Muscle of back (tissue), 13 donors: ENCODE measurements around the gene CIB2. TPM values are rescaled to one million over a fixed set of nuclear protein-coding genes. Genes with fewer than 3 reads are reported as not detected.
"Not testable (repeated sequence)": the region's sequence is repeated elsewhere in the genome, so short reads cannot be mapped to it uniquely, and the experiment has no call there.

Experiments
- DNase-seq, 3 donors: peaks; one replicate each; pipeline versions ENCODE4 v3.0.0 to v3.0.0-alpha.2; 2013
- long read RNA-seq, 9 donors: transcript quantifications; one replicate each; lab custom pipeline, GENCODE V29; 2026
- polyA plus RNA-seq, 10 donors: library from polyadenylated mRNA; unstranded; fragments of 120-200 nt; gene quantifications; one replicate each; pipeline ENCODE4 v1.2.1, GENCODE V29; 2013; ENCODE audit not compliant: insufficient read length in 10 of 10

The CIB2 gene
- 10 to 100 TPM in 8 of 10 donors, 1 to 10 TPM in 2; 9.0 to 23.3 (median 18.6) TPM for polyA plus RNA-seq
- long read RNA-seq, donor 1, partial matches to known transcripts, result 0 of 3 reads
- long read RNA-seq, donor 1, other reads (novel, unspliced or antisense), result 0 of 3 reads
- long read RNA-seq, donor 2, transcript CIB2-201 (6 exons, 1,598 nt), result major isoform, 7 of 8 reads
- long read RNA-seq, donor 2, partial matches to known transcripts, result 0 of 8 reads
- long read RNA-seq, donor 2, other reads (novel, unspliced or antisense), result 0 of 8 reads
- long read RNA-seq, donor 3, result 0 reads
- long read RNA-seq, donor 4, transcript CIB2-201 (6 exons, 1,598 nt), result major isoform, 5 of 6 reads
- long read RNA-seq, donor 4, partial matches to known transcripts, result 0 of 6 reads
- long read RNA-seq, donor 4, other reads (novel, unspliced or antisense), result 0 of 6 reads
- long read RNA-seq, donor 5, transcript CIB2-201 (6 exons, 1,598 nt), result major isoform, 6 of 7 reads
- long read RNA-seq, donor 5, partial matches to known transcripts, result 0 of 7 reads
- long read RNA-seq, donor 5, other reads (novel, unspliced or antisense), result 0 of 7 reads
- long read RNA-seq, donor 6, partial matches to known transcripts, result 0 of 4 reads
- long read RNA-seq, donor 6, other reads (novel, unspliced or antisense), result 0 of 4 reads
- long read RNA-seq, donor 7, partial matches to known transcripts, result 0 of 5 reads
- long read RNA-seq, donor 7, other reads (novel, unspliced or antisense), result 0 of 5 reads
- long read RNA-seq, donor 8, partial matches to known transcripts, result 0 of 6 reads
- long read RNA-seq, donor 8, other reads (novel, unspliced or antisense), result 0 of 6 reads
- long read RNA-seq, donor 9, partial matches to known transcripts, result 0 of 1 reads
- long read RNA-seq, donor 9, other reads (novel, unspliced or antisense), result 0 of 1 reads

DNA sequence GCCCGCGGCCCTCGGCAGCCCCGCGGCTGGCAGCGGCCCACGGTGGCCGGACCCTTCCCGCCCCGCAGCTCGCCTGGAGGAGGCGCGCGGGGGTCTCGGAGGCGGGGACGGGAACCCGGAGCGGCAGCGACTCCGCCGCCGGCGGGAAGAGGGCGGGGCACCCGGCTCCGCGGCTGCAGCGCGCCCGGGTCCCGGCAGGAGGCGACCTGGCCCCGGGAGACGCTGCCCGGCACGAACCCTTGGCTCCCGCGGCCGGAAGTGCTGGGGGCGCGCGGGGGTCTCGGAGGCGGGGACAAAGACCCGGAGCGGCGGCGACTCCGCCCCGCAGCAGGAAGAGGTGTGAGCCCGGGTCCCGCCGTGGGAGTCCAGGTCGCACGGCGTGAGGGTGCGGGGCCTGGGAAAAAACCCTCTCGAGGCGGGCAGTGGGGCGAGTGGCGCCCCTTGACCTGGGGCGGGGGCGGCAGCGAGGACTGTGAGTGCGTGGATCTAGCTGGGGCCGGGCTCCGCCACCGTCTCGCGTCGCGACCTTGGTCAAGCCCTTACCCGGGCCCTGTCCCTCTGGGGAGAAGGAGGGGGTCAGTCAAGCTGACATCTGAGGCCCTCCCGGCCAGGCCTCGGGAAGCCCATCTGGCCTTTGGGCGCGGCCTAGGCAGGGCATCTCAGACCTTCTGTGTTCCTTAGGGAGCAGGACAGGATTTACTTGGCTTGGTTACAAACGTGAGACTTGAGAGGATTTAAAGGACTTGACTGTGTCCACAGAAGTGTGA, at the start of gene CIB2:
Gene CIB2, minus strand, starts transcription at position 151 of the 767 bp plus-strand sequence. CDS start 230 bp downstream, outside the sequence.
- DNase-seq, result peak; percentile 65 to 87 (median 80)

DNA sequence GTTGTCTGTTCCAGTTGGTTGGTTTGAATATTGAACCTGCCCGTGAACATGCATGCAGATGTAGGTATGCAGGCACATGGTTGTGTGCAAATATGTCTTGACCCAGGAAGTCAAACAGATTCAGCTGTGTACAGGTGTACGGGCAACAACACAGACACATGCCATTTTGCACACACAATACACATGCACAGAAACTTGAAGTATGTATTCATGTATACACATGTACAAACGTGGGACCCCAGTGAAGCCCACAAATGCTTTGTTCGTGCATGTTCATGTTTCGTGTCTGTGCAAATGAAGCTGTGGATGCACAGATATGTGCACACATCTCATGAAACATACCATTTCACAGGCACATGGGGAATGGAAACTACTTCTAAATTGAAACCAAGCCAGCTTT, 48.7 kb upstream of the CIB2 start:
- DNase-seq, result no peak

DNA sequence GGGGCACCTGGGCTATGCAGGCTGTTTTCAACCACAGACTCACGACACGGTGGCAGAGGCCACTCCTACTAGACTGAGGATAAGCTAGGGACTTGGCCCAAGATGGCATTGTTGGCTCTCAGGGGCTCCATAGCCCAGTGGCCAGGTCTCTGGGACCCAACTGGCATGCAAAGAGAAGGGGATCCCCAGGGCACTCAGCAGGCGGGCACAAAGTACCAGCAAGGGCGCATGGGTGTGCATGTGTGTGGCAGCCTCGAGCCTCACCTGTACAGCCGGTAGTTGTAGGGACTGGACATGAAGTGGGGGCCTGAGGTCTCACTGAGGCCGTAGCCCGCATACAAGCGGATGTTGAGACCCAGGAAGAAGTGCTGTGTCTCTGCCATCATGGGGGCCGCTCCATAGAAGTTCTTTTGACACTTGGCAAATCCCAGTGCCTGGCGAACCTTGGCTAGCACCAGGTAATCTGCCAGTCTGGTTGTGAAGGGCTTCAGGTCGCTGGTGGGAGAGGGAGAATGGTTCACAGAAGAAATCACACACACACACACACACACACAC, 48.1 kb upstream of the CIB2 start:
- no peak for DNase-seq

GRCh38 chr15:78178064-78178463, 46.8 kb upstream of the CIB2 start:
- DNase-seq, result peak in 2 of 3 donors; percentile 7 to 21

DNA sequence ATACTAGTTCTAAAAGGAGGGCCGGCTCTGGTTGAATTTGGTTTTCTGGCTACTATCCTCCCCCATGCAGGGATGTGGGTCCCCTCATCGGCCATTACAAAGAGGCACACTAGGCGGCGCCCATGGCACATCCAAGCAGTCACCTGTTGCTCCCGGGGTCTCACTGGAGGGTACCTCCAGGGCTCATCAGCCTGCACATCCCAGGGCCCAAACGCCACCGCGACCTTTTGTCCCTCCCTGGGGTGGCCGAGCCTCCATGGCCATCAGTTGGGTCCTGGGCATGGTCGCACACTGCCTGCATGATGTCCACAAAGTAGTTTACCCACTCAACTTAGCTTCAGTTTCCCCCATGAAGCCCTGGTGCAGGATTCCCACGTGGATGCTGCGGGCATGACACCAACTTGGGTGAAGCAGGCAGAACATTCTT, 46.2 kb upstream of the CIB2 start:
- DNase-seq, result peak in 2 of 3 donors; percentile 4 to 48

DNA sequence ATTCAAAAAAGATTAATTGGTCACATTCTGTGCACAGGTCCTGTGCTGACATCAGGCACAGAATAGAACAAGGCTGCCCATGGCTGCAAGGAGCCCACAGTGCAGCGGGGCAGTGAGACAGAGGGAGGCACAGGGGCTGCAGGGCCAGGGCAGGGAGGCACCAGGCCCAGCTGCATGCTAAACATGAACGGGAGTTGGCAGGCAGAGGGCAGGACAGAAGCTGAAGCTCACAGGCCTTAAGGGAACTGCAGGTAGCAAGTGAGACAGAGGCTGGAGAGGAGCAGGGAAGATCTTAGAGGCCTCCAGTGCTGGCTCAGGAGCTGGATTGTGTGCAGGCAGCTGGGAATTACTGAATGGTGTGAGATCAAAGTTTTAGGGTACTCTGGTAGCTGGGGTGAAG, 44.1 kb upstream of the CIB2 start:
- no peak for DNase-seq

DNA sequence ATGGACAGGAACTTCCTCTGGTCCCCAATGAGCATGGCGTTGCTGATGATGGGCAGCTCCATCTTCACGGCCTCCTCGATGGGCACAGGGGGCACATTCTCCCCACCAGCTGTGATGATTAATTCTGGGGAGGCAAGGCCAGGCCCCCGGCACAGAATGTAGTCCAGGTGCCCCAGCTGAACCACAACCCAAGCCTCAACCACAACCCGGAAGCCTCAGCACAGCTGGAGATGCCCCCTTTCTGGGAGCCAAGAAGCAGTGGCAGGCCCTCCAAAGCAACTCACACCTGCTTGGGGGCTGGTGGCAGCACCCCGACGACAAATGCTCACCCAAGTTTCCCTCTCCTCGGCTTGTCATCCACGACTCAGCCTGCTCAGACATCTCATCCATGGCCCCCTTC, 43.2 kb upstream of the CIB2 start:
- no peak for DNase-seq

- no peak for DNase-seq
Observed at GRCh38 chr15:78171864-78172472, 40.7 kb upstream of the CIB2 start.

GRCh38 chr15:78170848-78171773, 39.9 kb upstream of the CIB2 start:
- no peak for DNase-seq

DNA sequence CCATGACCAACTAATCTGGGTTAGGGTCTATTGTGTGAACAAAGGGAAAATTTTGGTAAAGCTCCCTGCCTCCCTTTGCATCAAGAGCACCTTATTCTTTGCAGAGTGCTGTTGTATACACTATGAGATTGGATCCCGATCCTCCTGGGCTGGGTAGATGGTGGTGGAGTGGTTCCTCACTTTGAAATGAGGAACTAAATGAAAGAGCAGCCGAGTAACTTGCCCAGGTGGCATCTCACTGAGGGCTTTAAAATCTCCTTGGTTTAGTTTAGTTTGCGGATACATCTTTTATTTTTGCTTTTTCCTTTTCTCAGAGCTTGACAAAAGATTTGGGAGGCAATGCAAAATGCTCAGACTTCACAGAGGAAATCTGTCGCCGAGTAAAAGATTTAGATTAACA, 37.4 kb upstream of the CIB2 start:
- no peak for DNase-seq

GRCh38 chr15:78167227-78167888, 36.1 kb upstream of the CIB2 start:
- DNase-seq, result no peak

DNA sequence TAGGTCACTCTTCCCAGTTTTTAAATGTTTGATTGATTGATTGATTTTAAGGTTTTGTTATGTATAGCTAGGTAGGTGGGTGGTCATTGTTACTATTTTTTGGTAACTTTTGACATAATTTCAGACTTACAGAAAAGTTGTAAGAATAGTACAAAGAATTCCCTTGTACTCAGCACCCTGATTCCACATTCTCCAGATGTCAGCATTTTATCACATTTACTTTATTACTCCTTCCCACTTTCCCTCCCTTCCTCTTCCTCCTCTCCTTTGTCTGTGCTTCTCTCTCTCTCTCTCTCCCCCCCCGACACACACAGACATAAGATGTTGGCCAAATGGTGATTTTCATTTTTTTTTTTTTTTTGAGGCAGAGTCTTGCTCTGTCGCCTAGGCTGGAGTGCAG, 32.8 kb upstream of the CIB2 start:
- DNase-seq, result no peak

DNA sequence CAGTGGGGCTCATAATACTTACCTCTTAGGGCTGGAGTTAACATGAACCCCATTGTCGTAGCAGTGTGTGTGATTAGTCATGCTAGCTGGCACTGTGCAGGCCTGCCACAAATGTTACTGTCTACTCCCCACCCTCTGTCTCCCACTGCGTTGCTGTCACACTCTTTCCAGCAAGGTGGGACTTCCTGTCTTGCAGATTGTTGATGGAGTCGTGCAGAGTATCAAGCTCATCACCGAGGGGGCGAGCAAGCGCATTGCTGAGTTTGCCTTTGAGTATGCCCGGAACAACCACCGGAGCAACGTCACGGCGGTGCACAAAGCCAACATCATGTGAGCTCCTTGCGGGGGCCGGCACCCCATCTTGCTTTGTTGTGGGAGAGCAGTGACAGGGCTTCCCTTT, 30.8 kb upstream of the CIB2 start:
- DNase-seq, result no peak

- no peak for DNase-seq
Observed at GRCh38 chr15:78159395-78159794, 28.1 kb upstream of the CIB2 start.

- no peak for DNase-seq
Observed at GRCh38 chr15:78157203-78157602, 26.0 kb upstream of the CIB2 start.

DNA sequence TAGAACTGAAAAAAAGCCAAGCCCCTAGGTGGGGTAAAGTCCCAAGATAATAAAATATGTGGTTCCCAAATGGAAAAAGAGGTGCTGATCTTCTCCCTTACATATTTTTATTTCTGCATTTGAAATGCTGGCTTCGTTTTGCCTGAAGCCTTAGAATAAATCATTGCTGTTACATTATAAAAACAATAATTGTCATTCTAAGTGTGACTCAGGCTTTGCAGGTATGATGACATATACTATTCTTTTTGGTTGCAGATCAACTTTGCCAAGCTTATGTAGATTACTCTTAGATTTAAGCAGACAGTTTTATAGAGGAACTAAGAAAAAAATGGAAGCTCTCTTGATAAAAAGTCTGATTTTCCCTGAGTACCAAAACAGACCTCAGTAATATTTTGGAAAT, 25.4 kb upstream of the CIB2 start:
- DNase-seq, result no peak

DNA sequence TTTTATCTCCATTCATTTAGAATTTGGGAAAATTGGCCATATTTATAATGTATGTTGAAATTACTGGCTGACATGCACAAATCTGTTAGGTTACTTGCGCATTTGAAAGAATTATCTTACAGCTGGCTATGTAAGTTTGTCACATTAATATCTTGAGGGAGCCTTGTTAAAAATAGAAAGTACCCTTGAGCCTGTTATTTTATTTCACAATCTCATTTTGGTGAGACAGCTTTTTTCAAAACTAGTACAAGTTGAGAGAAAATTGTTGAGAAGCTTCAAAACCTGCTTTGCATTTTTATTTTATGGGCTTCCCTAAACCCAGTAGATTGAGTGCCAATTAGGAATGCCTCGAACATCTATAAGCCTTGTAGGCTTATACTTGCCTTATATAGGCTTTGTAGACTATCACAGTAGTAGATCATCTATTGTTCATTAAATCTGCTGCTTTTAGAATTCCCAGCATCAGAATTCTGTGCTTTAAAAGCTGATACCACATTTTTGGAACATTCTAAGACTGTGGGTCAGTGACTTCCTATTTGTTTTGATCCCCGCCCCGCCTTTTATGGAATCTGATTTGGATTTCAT, 24.2 kb upstream of the CIB2 start:
- no peak for DNase-seq

DNA sequence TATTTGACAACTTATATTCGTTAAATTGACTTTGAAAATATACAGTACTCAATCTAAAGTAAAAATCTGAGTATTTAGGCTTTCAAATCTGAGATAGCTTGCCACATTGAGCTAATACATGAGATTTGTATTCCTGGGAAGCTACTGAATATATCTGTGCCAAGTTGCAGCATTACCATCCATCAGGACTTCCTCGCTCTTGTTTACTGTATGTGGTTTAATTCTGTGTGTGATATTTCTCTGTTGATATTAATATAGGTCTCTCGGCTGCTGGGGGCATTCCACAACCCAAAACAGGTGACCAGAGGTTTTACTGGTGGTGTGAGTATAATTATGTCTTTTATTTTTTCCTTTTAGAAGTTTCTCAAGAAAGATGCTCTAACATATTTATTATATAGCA, 23.7 kb upstream of the CIB2 start:
- DNase-seq, result no peak

DNA sequence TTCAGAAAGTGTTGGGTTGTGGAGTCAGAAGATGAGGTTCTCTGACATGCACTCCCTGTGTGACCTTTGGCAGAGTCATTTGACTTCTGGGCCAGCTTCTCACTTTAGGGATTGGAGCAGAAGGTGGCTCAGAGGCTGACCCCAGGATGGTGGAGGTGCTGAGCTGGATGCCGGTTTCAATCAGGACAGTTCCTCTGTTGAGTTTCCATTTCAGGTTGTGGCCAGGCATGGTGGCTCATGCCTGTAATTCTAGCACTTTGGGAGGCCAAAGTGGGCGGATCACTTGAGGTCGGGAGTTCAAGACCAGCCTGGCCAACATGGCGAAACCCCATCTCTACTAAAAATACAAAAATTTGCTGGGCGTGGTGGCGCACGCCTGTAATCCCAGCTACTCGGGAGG, 19.8 kb upstream of the CIB2 start:
- not testable (repeated sequence) for DNase-seq
